Activated naive CD8-positive, alpha-beta T cell treated with anti-CD3 and anti-CD28 coated beads, Interleukin-2, amount 50 U/mL, for 16 hours (primary cell): ENCODE measurements around the gene ATOH8.
"Not testable (repeated sequence)": the region's sequence is repeated elsewhere in the genome, so short reads cannot be mapped to it uniquely, and the experiment has no call there.

ENCODE experiments used
- DNase-seq: peaks from one replicate; pipeline ENCODE4 v3.0.0-alpha.2; 2020; ENCODE audit warnings: low read depth, low spot score

Gene ATOH8

GRCh38 chr2:85827879-85828569, 74.2 kb downstream of the ATOH8 start:
- DNase-seq = no peak

GRCh38 chr2:85828725-85829124, 74.9 kb downstream of the ATOH8 start:
- DNase-seq = no peak

- not testable (repeated sequence) for DNase-seq
These were observed 75.6 kb downstream of the ATOH8 start for GRCh38 chr2:85829394-85829793.

GRCh38 chr2:85830645-85831044, 76.9 kb downstream of the ATOH8 start:
- no peak for DNase-seq

GRCh38 chr2:85831735-85832134, 77.9 kb downstream of the ATOH8 start:
- DNase-seq = no peak

- no peak for DNase-seq
These were observed 80.7 kb downstream of the ATOH8 start for GRCh38 chr2:85834466-85834865.
